Stomach (tissue), 4 donors: ENCODE data around the gene MSANTD2.

ENCODE experiments used
- CTCF ChIP-seq, 7 experiments: fragments of 450-650 bp in 4 of 7; fragments of 200-600 bp in 3 of 7; sonication (generic) in 3 of 7; IDR thresholded peaks; one replicate each; pipeline ENCODE4 v1.5.1; 2016 to 2019; ENCODE audit warnings: antibody characterized with exemption in 7 of 7, control low read depth in 2 of 7, mild to moderate bottlenecking in 1 of 7
- POLR2A ChIP-seq, 4 donors: fragments of 450-650 bp; IDR thresholded peaks; one replicate each; pipeline ENCODE4 v1.6.1; 2016; ENCODE audit warnings: antibody characterized with exemption in 4 of 4, control low read depth in 2 of 4, mild to moderate bottlenecking in 1 of 4, moderate library complexity in 1 of 4

GRCh38 chr11:124766156-124766555 is 34.0 kb downstream of the MSANTD2 start:
- TF ChIP-seq CTCF (IDR thresholded peaks at IDR 0.05) (no peak), POLR2A (IDR thresholded peaks at IDR 0.05) (no peak)
